ENCODE results near the gene MRPL28. TPM values are rescaled to one million over a fixed set of nuclear protein-coding genes. Genes with fewer than 3 reads are reported as not detected.
"Not testable (repeated sequence)": the region's sequence is repeated elsewhere in the genome, so short reads cannot be mapped to it uniquely, and the experiment has no call there.

Gene MRPL28
- total RNA-seq, 1 donor from 2014 or later = 92.5 TPM

DNA sequence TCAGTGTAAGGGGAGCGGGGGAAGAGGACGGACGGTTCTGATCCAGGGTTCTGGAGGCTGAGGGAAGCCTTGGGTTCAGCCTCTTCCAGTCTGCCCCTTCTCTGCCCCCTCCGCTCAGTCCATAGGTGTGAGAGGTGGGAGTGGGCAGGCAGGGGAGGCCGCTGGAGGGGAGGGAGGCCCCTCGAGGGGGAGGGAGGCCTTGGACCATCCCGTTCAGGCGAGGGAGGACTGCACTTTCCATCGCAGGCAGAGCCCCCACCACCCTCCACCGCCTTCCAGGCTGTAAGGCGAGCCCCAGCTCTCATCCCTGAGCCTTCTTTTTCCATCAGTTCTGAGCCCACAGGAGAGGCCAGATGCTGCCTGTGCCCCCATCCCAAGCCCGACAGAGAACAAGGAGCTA is 13.6 kb downstream of the MRPL28 start:
- no peak for DNase-seq (ENCODE audit: low spot score)
- Mint-ChIP-seq H3K4me3 (ENCODE audit: low read depth) (no peak overlapping the region), H3K27ac (no peak overlapping the region), H3K36me3 (ENCODE audit: low read depth) (no peaks in the 10 kb centered on the region), H3K9me3 (no peaks in the 10 kb centered on the region), H3K4me1 (ENCODE audit: low read depth) (peaks cover 3% of the 10 kb centered on the region), H3K27me3 (ENCODE audit: low read depth) (no peaks in the 10 kb centered on the region)
- intact Hi-C loops (cut with micrococcal nuclease) = no loop called here

DNA sequence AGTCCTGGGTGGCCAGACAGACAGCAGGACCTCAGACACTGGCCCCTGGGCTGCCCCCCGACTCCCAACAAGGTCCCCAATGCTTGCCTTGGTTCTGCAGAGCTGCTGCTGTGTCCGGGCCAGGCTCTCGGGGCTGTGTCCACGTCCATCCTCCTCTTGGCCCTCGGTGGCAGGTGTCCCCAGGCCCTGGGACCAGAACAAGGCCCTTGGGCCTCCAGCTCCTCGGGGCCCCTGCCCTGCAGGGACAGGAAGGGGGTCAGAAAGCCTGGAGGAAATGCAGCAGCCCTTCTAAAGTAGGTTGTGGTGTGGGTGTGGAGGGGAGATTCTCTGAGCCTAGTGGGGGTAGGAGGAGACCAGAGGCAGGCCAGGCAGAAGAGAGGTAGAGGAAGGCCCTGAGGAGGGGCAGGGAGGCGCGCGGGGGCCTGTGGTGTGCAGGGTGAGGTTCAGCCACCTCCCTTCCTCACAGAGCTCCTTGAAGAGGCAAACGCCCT is 15.3 kb downstream of the MRPL28 start:
- H3K9me3 Mint-ChIP-seq = no peaks in the 10 kb centered on the region
- no peak for DNase-seq (ENCODE audit: low spot score)
- intact Hi-C loops (cut with micrococcal nuclease) = no loop called here
- peaks cover 12% of the 10 kb centered on the region for H3K4me1 Mint-ChIP-seq (ENCODE audit: low read depth)
- peaks cover 7% of the 10 kb centered on the region for H3K36me3 Mint-ChIP-seq (ENCODE audit: low read depth)
- H3K27me3 Mint-ChIP-seq (ENCODE audit: low read depth) = no peaks in the 10 kb centered on the region
- no peak overlapping the region for H3K27ac Mint-ChIP-seq
- no peak overlapping the region for H3K4me3 Mint-ChIP-seq (ENCODE audit: low read depth)

DNA sequence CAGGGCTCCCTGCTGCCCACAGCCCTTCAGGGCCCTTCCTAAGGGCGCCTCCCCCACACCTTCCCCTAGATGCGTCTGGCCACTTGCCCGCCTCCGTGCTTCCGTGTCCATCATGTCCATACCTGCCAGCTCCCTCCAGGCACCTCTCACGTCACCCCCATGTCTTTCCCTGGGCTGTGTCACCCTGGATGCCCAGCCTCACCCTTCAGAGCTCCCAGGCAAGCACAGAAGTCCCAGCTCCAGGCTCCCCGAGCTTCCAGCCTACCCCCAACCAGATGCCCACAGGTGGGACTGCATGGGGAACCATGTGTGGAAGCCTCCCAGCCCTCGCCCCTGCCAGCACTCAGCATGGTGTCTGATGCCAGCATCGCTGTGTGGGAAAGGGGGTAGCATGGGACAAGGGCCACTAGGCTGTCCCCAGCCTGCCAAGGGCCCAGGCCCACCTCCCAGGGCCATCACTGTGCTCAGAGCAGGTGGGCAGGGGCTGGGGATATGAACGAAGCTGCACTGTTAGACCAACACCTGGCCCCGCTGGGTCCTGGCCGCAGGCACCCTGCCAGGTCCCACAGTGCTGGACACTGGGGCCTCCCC is 16.0 kb downstream of the MRPL28 start:
- no peak for DNase-seq (ENCODE audit: low spot score)
- peak overlapping the region; percentile 24 for H3K4me3 Mint-ChIP-seq (ENCODE audit: low read depth)
- no peak overlapping the region for H3K27ac Mint-ChIP-seq
- H3K4me1 Mint-ChIP-seq (ENCODE audit: low read depth) = peaks cover 15% of the 10 kb centered on the region
- intact Hi-C loops (cut with micrococcal nuclease) = no loop called here
- no peaks in the 10 kb centered on the region for H3K9me3 Mint-ChIP-seq
- no peaks in the 10 kb centered on the region for H3K27me3 Mint-ChIP-seq (ENCODE audit: low read depth)
- peaks cover 14% of the 10 kb centered on the region for H3K36me3 Mint-ChIP-seq (ENCODE audit: low read depth)

DNA sequence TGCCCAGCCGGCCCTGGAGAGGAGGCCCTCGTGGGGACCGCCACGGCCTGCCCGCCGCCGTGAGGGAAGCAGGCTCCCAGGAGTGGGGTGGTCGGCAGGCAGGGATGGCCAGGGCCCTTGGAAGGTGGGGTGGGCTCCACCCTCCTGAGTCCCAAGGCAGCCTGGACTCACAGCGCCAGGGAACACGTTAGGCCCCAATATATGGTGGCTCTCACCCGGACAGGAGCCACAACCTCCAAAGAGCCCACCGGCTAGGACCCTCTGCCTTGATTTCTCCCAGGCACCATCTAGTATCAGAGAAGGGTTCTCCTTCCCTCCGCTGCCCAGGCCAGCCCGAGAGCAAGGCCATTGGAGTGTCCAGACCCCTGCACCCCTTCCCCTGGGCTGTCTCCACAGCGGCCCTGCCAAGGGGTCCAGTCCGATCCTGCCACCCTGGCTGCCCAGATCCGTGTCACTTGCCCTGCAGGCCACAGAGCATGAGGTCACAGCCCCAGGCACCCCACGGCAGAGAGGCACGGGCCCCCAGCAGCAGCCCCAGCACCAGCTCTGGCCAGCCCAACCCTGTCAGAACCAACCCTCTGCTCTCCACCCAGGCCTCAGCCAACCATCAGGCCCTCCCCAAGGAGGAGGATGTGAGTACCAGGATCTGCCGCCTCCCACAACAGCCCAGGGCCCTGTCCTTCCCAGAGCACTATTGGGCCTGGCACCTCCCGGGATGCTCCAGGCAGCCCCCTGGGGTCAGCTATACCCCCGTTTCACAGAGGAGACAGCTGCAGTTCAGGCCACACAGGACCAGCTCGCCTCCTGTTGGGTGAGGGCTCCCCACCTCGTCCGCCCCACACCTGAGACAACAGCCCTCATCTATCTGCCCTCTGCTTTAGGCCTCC is 16.7 kb downstream of the MRPL28 start:
- no peak for DNase-seq (ENCODE audit: low spot score)
- H3K4me1 Mint-ChIP-seq (ENCODE audit: low read depth) = peaks cover 19% of the 10 kb centered on the region
- H3K4me3 Mint-ChIP-seq (ENCODE audit: low read depth) = peak overlapping the region; percentile 24
- H3K9me3 Mint-ChIP-seq = no peaks in the 10 kb centered on the region
- intact Hi-C loops (cut with micrococcal nuclease) = no loop called here
- H3K36me3 Mint-ChIP-seq (ENCODE audit: low read depth) = peaks cover 17% of the 10 kb centered on the region
- H3K27me3 Mint-ChIP-seq (ENCODE audit: low read depth) = no peaks in the 10 kb centered on the region
- H3K27ac Mint-ChIP-seq = no peak overlapping the region

DNA sequence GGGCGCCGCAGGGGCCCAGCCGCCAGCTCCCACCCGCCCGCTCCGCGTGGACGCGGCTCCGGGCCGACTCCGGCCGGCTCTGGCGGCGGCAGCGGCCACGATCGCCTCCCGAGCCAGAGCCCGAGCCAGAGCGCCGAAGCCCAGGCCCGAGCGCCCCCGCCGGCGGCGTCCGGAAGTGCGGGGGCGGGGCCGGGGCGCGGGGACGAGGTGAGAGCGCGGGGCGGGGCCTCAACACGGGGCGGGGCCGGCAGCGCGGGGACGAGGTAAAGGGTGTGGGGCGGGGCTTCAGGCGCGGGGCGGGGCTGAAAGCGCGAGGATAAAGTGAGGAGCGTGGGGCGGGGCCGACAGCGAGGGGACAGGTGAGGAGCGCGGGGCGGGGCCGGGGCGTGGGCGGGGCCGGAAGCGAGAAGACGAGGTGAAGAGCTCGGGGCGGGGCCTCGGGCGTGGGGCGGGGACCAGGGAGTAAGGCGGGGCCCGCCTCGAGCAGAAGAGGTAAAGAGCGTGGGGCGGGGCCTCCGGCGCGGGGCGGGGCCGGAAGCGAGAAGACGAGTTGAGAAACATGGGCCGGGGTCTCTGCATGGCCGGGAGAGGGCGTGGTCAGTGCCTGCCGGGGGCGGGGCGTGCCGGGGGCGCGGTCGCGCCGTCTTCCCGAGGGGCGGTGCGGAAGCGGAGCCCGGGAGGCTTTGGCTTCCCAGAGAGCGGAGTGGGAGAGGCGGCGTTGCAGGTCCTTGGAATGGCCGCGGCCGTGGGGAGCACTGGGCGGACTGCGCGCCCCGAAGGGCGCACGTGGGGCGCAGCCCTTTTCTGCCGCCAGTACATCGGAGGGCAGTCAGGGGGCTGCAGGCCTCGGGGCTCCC is 17.6 kb downstream of the MRPL28 start, which contains the start of gene AXIN1:
TSS of gene AXIN1 (minus strand) at position 177 of the 857 bp plus-strand sequence. CDS start 5,698 bp downstream, outside the sequence.
- Mint-ChIP-seq H3K27me3 (ENCODE audit: low read depth) (no peaks in the 10 kb centered on the region), H3K27ac (peak within 1 kb of the TSS; percentile 91), H3K4me3 (ENCODE audit: low read depth) (peak within 1 kb of the TSS; percentile 83), H3K4me1 (ENCODE audit: low read depth) (peaks cover 19% of the 10 kb centered on the region), H3K36me3 (ENCODE audit: low read depth) (peaks cover 18% of the 10 kb centered on the region), H3K9me3 (no peaks in the 10 kb centered on the region)
- peak; percentile 98 for DNase-seq (ENCODE audit: low spot score)
- intact Hi-C loops (cut with micrococcal nuclease) = loop anchor here (1.0 kb wide), 1 partner anchor 118 kb away; the partner anchor contains the start of gene FAM234A

DNA sequence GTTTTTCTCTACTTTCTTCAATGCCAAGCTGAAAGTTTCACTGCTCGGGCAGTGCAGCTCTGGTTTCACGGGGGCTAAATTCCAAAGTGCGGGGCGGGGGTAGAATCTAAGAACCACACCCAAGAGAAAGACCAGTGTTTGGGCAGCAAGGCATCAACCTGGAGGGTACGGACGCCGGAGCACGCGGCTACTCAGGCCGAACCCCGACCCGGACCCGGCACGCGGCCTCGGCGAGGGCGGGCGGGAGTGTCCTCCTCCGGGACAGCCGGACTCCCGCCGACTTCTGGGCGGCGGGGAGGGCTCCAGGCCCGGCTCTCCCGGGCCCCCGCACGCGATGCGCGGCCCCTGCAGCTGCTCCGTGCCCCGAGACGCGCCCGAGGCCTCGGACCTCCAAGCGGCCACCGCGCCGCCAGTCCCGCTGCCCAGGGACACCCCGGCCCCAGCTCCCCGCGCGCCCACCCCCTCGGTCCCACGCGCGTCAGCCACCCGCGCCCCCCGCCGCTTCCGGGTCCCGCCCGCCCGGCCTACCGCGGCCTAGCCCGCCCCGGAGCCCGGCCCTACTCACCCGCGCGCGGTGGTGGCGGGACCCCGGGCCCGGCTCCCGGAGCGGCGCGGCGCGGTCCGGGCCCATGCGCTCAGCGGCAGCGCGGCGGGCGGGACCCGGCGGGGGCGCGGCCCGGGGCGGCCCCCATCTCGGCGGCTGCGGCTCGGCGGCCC is 18.4 kb downstream of the MRPL28 start:
- intact Hi-C loops (cut with micrococcal nuclease) = loop anchor here (1.0 kb wide), 1 partner anchor 118 kb away; the partner anchor contains the start of gene FAM234A
- DNase-seq (ENCODE audit: low spot score) = peak; percentile 33
- no peaks in the 10 kb centered on the region for H3K27me3 Mint-ChIP-seq (ENCODE audit: low read depth)

DNA sequence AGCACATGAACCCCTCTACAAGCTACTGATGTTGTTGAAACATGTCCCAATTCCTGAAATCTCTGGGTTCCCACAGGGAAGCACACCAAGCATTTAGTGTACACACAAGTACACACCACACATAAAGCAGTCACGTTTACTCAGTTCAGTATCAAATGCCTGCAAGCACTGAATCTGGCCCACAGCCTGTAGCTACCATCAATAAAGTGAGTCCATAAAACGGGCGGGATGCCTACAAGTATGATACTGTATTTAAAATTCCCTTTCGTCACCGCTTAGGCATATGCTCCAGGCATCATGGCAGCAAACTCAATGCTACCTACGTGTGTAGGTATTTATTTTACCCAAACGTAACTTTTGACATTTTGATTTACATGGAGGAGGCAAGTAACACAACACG is 20.1 kb downstream of the MRPL28 start:
- peak overlapping the region; percentile 83 for H3K4me3 Mint-ChIP-seq (ENCODE audit: low read depth)
- H3K27me3 Mint-ChIP-seq (ENCODE audit: low read depth) = no peaks in the 10 kb centered on the region
- intact Hi-C loops (cut with micrococcal nuclease) = no loop called here
- peaks cover 34% of the 10 kb centered on the region for H3K36me3 Mint-ChIP-seq (ENCODE audit: low read depth)
- DNase-seq (ENCODE audit: low spot score) = no peak
- H3K4me1 Mint-ChIP-seq (ENCODE audit: low read depth) = peaks cover 23% of the 10 kb centered on the region
- H3K27ac Mint-ChIP-seq = peak overlapping the region; percentile 6
- no peaks in the 10 kb centered on the region for H3K9me3 Mint-ChIP-seq

More for the DNA sequence above, 18.4 kb downstream of the MRPL28 start:
- Mint-ChIP-seq H3K27ac (peak overlapping the region; percentile 91), H3K36me3 (ENCODE audit: low read depth) (peaks cover 21% of the 10 kb centered on the region), H3K9me3 (no peaks in the 10 kb centered on the region), H3K4me3 (ENCODE audit: low read depth) (peak overlapping the region; percentile 83), H3K4me1 (ENCODE audit: low read depth) (peaks cover 25% of the 10 kb centered on the region)

DNA sequence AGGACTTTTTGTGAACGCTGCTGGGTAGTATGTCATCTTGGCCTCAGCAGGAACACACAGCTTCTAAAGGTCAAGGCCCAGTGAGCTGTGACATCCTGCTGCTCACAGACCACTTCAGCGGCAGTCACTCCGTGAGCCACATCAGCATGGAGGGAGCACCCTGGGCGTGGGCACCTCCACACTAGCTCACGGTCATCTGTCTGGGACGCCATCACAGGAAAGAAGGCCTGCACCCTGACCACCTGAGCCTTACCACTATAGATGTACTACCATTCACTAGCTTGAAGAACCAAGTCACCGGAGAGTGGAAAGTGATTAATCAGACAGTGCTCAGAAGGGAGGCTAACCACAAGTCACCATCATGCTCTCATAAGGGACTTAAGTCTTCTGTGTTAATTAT is 21.1 kb downstream of the MRPL28 start:
- peak overlapping the region; percentile 2 for H3K4me3 Mint-ChIP-seq (ENCODE audit: low read depth)
- H3K4me1 Mint-ChIP-seq (ENCODE audit: low read depth) = peaks cover 23% of the 10 kb centered on the region
- peaks cover 41% of the 10 kb centered on the region for H3K36me3 Mint-ChIP-seq (ENCODE audit: low read depth)
- DNase-seq (ENCODE audit: low spot score) = no peak
- no peaks in the 10 kb centered on the region for H3K27me3 Mint-ChIP-seq (ENCODE audit: low read depth)
- intact Hi-C loops (cut with micrococcal nuclease) = no loop called here
- H3K27ac Mint-ChIP-seq = no peak overlapping the region
- no peaks in the 10 kb centered on the region for H3K9me3 Mint-ChIP-seq

DNA sequence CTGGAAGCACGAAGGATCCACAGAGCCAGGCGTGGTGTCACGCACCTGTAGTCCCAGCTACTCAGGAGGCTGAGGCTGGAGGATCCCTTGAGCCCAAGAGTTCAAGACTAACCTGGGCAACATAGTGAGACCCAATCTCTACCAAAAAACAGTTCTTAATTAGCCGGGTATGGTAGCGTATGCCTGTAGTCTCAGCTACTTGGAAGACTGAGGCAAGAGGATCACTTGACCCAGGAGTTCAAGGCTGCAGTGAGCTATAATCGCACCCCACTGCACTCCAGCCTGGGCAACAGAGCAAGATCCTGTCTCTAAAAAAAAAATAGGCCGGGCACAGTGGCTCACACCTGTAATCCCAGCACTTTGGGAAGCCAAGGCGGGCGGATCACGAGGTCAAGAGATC is 21.8 kb downstream of the MRPL28 start:
- Mint-ChIP-seq H3K36me3 (ENCODE audit: low read depth) (peaks cover 41% of the 10 kb centered on the region), H3K4me1 (ENCODE audit: low read depth) (peaks cover 23% of the 10 kb centered on the region)
- not testable (repeated sequence) for H3K9me3 Mint-ChIP-seq

DNA sequence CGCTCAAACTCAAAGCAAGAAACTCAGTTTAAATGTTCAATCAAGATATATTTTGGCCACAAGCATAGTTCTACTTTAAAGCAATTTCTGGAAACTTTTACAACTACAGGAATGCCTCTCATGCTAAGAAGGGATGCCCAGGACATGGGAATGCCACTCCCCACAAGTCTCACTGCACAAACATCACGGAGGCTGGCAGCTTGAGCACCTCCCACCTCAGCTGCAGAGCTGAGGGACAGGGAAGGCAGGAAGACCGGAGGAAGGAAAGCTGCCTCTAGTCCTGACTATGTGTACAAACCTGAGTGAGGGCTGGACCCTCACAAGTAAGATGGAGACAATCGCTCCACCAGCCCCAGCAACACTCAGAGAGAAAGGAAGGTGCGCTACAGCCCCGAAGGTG is 23.1 kb downstream of the MRPL28 start:
- no peak overlapping the region for H3K27ac Mint-ChIP-seq
- intact Hi-C loops (cut with micrococcal nuclease) = no loop called here
- H3K36me3 Mint-ChIP-seq (ENCODE audit: low read depth) = peaks cover 51% of the 10 kb centered on the region
- H3K27me3 Mint-ChIP-seq (ENCODE audit: low read depth) = no peaks in the 10 kb centered on the region
- no peak for DNase-seq (ENCODE audit: low spot score)
- no peaks in the 10 kb centered on the region for H3K9me3 Mint-ChIP-seq
- peaks cover 32% of the 10 kb centered on the region for H3K4me1 Mint-ChIP-seq (ENCODE audit: low read depth)
- H3K4me3 Mint-ChIP-seq (ENCODE audit: low read depth) = no peak overlapping the region

More for the DNA sequence above, 21.8 kb downstream of the MRPL28 start:
- H3K27me3 Mint-ChIP-seq (ENCODE audit: low read depth); H3K4me3 Mint-ChIP-seq (ENCODE audit: low read depth); intact Hi-C loops (cut with micrococcal nuclease); H3K27ac Mint-ChIP-seq; DNase-seq (ENCODE audit: low spot score): not testable (repeated sequence)

DNA sequence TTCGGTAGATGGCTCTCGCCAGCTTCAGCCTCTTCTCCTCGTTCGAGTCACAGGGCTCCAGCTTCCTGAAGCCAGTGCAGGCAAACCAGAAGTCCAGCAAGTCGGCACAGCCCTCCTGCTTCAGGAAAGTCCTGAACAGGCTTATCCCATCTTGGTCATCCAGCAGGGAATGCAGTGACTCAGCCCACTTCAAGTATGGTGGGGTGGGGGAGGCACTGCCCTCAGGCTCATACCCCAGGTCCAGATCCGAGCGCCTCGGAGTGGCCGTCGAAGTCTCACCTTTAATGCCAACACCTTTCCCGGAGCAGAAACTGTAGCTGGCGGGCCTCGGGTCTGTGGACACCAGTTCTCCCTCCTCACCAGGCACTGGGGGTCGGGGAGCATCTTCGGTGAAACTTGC is 23.8 kb downstream of the MRPL28 start:
- H3K27ac Mint-ChIP-seq = no peak overlapping the region
- no peaks in the 10 kb centered on the region for H3K27me3 Mint-ChIP-seq (ENCODE audit: low read depth)
- H3K4me3 Mint-ChIP-seq (ENCODE audit: low read depth) = no peak overlapping the region
- no peaks in the 10 kb centered on the region for H3K9me3 Mint-ChIP-seq
- intact Hi-C loops (cut with micrococcal nuclease) = no loop called here
- peaks cover 57% of the 10 kb centered on the region for H3K36me3 Mint-ChIP-seq (ENCODE audit: low read depth)
- DNase-seq (ENCODE audit: low spot score) = no peak
- peaks cover 37% of the 10 kb centered on the region for H3K4me1 Mint-ChIP-seq (ENCODE audit: low read depth)

DNA sequence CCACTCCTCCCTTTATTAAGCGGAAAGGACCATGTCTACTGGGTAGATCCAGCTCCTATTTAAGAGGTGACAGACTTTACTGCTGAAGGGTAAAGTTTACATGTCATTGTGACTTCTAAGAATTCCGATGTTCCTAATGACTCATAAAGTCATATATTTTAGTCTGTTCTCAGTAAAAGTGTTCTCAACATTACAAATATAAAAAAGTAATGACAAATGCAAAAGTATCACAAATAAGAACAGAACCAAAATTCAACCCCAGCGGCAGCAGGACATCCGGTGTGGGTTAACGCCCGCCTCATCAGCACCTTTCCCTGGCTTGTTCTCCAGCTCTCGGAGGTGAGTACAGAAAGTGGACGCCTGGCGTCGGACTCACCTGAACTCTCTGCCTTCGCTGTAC is 24.6 kb downstream of the MRPL28 start:
- Mint-ChIP-seq H3K27me3 (ENCODE audit: low read depth) (no peaks in the 10 kb centered on the region), H3K9me3 (no peaks in the 10 kb centered on the region), H3K4me1 (ENCODE audit: low read depth) (peaks cover 36% of the 10 kb centered on the region), H3K36me3 (ENCODE audit: low read depth) (peaks cover 59% of the 10 kb centered on the region), H3K4me3 (ENCODE audit: low read depth) (no peak overlapping the region), H3K27ac (no peak overlapping the region)
- intact Hi-C loops (cut with micrococcal nuclease) = no loop called here
- no peak for DNase-seq (ENCODE audit: low spot score)
